GM21390 (cell line): ENCODE measurements around the gene MYDGF.

ENCODE experiments used
- ATAC-seq: cut with Tn5 transposase; IDR thresholded peaks from one replicate; pipeline ENCODE4 v1.9.1; 2021; ENCODE audit not compliant: unreplicated experiment

Gene MYDGF

DNA sequence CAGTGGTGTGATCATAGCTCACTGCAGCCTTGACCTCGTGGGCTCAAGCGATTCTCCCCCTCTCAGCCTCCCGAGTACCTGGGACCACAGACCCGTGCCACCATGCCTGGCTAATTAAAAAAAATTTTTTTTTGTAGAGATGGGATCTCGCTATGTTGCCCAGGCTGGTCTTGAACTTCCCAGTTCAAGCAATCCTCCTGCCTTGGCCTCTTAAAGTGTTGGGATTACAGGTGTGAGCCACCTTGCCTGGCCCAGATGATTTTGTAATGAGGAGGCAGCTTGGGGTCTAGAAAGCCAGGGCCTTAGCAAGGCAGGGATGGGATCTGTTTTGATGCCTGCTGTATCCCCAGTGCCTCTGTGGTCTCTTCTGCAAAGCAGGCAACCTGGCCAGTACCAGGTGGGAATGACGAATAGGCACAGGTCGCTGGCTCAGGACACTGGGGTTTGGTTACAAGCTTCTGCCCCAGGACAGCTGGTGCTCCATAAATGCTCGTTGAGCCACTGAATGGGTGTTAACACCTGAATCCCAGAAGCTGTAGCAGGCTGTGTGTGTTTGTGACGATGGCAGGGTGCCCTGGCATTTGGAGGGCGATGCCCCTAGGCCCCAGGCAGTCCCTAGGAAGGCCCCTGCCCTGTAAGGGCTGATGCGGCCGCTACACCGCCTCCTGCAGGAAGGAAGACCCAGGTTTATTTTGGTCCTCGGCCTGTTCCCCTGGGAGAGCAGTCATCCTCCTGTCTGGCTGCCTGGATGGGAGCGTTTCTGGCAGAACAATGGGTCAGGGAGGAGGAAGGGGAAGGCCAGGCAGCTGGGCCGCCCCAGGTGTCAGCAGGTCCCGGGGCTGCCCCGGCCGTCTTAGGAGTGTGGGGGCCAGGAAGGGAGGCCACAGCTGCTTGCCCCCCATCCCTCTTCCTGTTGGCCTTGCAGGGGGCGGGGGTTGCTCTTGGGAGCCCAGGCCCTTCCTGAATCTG lies 22.2 kb downstream of the MYDGF start:
- no peak for ATAC-seq

DNA sequence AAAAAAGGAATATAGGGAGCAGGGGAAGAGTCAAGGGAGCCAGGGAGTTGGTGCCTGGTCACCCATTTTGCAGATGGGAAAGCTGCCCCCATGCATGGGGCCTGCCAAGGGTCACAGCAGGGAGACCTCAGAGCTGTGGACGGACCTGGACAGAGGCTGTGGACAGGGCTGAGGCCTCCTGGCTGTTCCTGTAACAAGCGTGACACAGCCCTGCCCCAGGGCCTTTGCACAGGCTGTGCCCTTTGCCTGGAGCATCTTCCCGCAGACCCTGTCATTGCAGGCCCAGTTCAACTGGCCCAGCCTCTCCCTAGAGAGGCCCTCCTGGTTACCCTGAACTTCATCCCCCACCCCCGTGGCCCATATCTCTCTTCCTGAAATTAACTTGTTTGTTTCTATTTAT lies 24.4 kb downstream of the MYDGF start:
- ATAC-seq = no peak

DNA sequence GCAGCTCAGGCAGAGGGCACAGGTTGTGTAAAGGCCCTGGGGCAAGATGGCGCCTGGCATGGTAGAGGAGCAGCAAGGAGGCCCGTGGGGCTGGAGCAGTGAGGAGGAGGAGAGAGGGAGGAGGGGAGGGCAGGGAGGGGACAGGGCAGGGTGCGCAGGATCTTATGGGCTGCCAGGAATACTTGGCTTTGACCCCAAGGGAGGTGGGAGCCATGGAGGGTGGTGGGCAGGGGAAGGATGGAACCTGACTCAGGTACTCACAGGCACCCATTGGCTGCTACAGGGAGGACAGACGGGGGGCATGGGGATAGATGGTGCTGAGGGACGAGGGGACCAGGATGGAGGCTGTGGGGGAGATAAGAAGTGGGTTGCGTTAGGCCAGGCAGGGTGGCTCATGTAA lies 27.5 kb downstream of the MYDGF start:
- no peak for ATAC-seq

DNA sequence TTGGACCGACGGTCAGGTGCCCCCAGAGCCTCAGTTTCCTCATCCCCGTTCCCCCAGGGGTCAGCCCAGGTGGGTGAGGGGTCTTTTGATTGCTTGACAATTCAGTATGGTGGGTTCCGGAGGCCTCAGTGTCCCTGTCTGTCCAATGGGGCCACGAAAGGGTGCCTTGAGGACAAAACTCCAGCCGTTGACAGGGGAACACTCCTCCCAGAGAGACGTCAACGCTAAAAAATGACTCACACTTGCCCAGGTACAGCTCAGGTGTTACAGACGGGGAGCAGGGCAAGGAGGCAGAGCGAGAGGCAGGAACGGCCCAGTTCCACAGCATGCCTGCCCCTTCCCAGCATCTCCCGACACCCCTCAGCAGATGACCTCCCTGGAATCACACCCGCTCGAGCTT lies 29.0 kb downstream of the MYDGF start:
- no peak for ATAC-seq

DNA sequence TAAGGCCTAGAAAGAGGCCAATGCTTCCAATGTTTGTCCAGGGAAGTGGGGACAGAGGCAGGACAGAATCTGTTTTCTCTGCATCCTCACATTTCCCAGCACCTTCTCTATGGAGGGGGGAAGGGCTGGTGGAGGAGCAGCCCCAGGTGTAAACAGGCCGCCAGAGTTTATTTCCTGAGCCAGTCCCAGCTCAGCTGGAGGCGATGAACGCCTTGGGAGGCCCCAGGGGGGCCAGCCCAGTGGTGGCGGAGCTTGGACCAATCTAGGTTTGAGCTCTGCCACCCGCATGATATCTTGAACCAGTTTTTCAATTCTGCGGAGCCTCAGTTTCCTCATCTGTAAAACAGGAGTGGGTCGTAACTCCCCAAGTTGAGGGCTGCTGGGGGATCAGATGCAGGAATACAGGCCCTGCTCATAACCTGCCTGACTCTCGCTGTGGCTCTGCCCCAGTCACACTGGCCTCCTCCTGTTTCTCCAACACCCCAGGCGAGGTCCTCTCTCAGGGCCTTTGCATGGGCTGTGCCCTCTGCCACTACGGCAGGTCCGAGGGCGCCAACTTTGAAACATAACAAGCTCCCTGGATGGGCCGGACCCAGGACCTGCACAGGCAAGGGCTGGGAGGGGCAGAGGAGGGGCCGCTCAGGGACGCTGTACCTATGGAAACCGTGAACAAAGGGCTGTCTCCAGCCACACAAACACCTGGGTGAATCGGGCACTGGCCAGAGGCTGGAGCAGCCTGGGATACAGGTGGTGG lies 29.7 kb downstream of the MYDGF start:
- ATAC-seq = no peak

DNA sequence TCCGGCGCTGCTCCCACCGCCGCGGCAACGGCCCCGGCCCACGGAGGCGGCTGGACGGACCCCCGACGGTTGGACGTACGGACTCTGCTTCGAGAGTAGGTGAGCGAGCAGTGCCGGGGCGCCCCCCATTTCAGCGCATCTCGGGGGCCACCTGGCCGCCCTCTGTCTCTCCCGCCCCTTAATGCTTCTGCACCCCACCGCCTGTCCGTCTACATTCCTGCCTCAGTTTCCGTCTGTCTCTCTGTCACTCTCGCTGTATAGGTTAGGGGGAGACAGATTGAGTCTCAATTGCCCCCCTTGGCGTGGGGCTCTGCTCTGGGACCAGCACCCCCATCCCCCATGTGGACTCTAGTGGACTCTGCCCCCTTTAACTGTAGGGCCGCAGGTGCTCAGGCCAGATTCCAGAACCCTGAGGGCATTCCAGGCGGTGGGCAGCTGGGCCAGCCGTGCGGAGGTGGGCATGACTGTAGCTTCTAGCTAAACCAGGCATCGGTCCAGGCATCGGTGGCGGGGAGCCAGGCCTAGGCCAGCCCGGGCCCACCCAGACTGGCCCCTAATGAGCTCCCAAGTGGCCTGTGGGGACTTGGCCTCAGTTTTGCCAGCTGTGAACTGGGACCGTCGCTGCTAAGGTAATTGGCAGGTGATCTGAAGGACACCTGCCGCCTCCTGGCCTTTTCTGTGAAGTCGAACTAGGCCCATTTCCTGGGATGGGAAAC lies 30.5 kb downstream of the MYDGF start:
- ATAC-seq = no peak

DNA sequence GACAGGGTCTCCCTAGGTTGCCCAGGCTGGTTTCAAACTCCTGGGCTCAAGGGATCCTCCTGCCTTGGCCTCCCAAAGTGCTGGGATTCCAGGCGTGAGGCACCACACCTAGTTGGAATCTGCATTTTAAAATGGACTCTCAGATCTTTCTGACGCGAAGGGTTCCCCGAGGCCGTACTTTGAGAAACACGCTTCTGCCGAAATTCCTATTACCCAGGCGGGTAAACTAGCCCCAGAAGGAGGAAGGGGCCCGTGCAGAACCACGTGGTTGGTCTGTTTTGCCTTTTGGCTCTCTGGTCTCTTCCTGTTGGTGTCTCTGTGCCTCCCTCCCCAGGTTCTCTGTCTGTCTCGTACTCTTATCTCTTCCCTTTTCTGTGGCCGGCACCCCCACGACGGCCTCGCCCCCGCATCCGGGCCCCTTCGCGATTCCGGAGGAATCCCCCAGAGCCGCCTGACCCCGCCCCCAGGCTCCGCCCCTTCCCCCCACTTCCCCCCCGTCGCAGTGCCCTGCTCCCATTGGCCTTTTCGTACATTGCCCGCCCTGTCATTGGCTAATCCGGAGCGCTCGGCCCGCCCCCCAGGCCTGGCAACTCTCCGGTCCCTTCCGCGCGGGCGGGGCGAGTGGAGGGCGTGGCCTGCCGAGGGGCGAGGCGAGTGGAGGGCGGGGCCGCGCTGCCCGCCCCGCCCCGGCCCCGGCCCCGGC lies 31.2 kb downstream of the MYDGF start, which contains the start of gene TNFAIP8L1:
Gene TNFAIP8L1, plus strand, starts transcription at position 689 of the 703 bp plus-strand sequence. CDS start 12,354 bp downstream, outside the sequence.
- peak; percentile 68 for ATAC-seq

DNA sequence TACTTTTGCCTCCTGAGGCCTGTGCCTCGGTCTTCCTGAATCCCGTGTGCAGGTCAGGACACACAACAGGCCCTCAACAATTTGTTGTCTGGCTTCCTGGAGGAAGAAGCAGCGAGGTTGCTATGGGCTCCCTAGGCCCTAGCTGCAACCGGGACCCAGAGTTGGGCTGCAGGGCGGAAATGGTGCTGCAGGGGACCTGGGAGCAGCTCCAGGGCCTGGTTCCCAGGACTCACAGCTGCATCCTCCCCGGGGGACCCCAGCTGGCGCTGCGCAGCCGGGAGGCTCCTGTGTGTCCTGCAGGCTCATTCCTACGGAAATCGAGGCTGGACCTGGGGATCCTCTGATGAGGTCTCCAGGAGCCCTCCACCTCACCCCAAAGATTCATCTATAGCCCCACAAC lies 31.8 kb downstream of the MYDGF start:
- no peak for ATAC-seq

DNA sequence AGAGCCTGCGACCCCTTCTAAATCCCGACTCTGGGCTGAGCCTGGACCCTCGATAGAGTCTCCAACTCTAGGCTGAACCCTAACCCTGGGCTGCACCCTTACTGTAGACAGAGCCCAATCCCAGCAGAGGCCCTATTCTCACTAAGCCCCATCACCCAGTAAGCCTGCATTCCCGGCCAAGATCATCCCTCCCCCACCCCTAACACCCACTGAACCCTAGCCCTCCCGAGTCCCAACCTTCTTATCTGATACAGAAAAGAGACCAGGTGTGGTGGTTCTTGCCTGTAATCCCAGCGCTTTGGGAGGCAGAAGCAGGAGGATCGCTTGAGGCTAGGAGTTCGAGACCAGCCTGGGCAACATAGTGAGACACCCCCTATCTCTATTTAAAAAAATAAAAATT lies 33.4 kb downstream of the MYDGF start:
- ATAC-seq = no peak

DNA sequence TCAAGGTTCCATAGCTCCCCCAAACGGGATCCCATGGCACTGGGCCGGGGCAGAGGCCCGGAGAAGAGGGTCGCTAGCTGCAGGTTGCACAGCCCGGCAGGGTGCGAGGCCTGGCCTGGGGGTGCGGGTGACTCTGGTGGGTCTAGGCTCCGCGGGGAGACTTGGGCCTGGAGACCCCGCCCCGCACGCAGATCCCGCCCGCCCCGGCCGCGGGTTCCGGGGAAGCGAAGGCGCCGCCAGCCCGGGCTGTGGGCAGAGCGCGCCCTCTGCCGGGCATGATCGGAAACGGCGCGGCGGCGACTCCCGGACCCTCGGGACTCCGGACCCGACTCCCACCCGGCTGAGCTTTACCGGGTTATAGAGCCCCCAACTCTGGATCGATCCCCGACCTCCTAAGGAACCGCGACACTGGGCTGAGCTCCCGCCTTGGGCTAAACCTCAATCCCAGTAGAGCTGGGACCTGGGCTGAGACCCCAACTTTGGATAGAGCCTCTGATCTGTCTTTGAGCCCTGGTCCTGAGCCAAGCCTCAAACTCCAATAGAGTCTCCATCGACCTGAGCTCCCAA lies 33.9 kb downstream of the MYDGF start:
- ATAC-seq = no peak

DNA sequence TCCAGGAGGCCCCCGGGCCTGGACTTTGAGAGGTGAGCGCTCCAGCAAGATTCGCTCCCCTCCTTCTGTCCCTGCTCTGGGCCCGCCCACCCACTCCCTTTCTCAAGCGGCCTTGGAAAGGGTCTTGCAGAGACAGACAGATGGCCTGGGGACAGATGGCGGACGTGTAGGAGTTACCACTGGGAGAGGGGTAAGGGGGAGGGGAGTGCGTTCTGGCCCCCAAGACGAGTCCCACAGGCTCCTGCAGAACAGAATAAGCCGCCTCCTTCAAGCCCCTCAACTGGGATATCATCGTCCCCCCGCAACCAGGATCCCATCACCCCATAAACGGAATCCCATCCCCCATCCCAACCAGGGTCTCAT lies 34.4 kb downstream of the MYDGF start:
- ATAC-seq = no peak

DNA sequence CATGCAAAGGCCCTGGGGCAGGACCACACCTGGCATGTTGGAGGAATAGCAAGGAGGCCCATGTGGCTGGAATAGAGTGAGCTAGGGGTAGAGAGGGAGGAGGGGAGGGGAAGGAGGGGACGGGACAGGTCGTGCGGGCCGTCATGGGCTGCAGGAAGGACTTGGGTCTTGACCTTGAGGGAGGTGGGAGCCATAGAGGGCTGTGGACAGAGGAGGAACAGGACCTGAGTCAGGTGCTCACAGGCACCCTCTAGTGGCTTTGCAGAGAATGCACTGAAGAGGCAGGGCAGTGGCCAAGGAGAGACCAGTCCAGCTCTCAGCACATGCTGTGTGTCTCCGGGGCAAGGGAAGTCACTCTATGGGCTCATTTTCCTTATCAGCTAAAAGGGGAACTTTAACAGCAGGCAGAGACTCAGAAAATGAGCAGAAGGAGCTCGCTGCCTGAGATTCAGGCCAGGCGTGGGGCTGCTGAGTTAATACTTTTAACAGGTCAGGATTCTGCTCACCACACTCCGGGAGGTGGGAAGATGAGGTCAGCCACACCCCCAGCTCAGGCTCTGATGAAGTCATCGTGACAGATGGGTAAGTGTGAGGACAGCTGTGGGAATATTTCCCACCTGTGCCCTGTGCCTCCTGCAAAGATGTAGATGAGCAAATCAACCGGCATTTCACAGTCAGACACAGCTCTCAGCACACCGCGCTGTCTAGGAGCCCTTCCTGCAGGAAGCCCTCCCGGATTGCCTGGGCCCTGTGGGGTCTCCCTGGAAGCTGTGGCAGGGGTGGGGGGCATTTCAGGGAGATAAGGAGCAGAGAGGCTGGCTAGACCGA lies 36.8 kb downstream of the MYDGF start:
- no peak for ATAC-seq

DNA sequence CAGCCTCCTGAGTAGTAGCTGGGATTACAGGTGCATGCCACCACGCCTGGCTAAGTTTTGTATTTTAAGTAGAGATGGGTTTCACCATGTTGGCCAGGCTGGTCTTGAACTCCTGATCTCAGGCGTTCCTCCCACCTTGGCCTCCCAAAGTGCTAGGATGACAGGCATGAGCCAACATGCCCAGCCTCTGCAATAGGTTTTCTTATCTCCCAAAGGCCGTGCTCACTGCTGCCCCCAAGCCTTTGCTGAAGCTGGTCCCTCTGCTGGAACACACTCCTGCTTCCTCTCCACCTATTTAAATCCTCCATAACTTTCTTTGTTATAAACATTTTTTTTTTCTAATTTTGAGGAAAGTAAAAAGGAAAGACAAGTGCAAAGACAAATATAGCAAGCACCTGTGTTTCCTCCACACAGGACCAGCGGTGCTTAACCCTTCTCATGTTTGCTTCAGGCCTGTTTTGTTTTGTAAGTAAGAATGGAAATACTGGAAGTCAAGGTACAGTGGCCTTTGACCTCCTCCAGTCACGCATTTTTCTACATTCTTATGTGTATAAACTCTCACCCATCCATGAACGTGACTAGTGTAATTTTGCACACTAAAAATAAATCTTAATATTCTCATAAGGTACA lies 45.3 kb downstream of the MYDGF start:
- no peak for ATAC-seq

DNA sequence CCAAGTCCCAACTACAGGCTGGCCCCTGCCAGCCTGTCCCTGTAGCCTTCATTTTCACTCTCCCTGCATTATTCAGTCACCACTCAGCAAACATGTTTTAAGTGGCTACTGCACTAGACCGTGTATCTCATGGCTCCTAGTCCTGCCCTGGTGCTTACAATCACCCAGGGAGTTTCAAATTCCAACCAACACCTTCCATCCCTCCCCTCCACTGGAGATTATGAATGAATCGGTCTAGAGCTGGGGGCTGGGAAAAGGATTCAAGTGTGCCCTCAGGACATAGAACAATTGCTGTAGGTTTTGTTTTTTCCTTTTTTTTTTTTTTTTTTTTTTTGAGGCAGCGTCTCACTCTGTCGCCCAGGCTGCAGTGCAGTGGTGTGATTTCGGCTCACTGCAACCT lies 45.8 kb downstream of the MYDGF start:
- ATAC-seq = no peak

DNA sequence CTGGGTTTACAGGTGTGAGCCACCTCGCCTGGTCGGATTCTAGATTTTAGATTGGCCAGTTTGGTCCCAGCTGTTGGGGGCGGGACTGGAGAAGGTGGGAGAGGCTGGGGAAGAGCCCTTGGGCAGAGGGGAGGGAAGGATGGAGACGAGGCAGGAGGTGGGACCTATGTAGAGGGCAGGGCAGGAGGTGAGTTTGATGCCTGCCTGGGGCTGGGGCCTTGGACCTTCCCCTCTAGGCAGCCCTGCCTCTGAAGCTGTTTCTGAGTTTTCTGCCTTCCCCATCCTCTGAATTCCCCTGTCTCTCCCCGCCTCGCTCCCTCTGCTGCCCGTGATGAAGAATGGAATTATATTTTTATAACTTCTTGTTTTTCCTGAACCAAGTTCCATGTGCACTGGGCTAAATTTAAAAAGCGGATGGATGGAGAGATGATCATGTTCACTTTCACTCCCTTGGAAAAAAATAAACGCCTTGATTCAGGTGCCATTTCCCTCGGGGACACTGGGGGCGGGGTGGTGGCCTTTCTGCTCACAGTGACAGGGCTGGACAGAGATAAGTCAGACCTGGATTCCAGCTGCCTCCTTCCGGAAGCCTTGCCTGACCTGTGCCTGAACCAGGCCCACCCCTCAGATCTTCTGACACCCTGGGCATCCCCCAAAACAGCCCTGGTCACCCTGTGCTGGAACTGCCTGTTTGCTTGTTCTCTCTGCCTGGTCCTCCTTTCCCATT lies 47.3 kb downstream of the MYDGF start:
- no peak for ATAC-seq

DNA sequence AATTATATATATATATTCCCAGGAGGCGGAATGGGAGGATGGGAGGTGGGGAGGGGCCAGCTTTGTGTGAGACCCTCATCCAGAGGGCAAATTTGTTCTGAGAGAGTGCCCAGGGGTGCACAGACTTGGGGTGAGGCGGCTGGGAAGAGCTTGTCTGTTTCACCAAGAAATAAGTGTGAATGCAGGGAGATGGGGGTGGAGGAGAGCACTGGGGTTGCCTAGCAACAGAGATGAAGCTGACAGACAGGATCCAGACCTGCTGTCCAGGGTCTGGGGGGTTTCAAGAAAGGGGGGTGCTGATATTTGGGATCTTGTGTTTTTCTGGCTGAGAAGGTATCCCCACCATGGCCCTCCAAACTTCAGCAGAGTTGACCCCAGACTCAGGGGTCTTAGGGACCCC lies 49.5 kb downstream of the MYDGF start:
- no peak for ATAC-seq

DNA sequence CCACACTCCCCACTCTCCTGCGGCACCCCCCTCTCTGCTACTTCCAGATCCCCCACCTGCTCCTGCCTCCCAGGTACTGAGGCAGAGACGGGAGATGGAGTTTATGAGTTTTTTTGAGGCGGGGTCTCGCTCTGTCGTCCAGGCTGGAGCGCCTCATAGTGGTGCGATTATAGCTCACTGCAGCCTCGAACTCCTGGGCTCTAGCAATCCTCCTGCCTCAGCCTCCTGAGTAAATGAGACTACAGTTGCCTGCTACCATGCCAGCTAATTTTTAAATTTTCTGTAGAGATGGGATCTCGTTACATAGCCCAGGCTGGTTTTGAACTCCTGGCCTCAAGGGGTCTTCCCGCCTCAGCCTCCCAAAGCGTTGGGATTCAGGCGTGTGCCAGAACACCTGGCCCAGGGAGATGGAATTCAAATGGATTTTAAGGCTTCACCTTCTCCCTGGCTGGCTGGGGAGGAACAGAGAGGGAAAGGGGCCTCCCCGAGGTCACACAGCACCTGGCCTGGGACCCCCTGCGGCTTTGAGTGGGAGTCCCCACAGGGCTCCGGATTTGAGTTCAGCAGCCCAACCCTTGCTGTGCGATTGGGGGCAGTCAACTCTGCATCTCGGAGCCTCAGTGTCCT lies 50.4 kb downstream of the MYDGF start:
- no peak for ATAC-seq

DNA sequence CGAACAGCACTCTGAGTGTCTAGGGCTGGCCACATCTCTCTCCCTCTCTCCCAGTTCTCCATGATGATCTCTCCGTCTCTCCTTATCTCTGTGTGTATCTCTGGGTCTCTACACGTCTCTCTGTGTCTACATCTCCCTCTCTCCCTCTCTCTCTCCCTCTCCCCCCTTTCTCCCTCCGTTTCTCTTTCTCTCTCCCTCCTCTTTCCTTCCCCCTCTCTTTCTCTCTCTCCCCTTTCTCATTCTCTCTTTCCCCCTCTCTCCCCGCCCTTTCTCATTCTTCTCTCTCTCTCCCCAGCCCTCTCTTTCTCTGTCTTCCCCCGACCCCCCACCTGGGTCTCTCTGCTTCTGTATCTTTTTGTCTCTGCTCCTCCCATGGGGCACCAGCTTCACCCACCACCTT lies 52.1 kb downstream of the MYDGF start:
- ATAC-seq = no peak
